DOHH2 (cell line): Measurements from ENCODE around the gene GPX1.

Experiments
- EZH2phosphoT487 ChIP-seq: fragments of 200-600 bp; sonication (generic); IDR thresholded peaks from 2 replicates; pipeline ENCODE4 v1.6.1; 2017; ENCODE audit warnings: borderline replicate concordance, mild to moderate bottlenecking, antibody characterized with exemption, low read length, moderate library complexity, mixed read lengths
- TF ChIP-seq, protein P1 (sequence below): fragments of 200-600 bp; sonication (generic); IDR thresholded peaks from one replicate; pipeline ENCODE4 v1.5.1; 2014; ENCODE audit warnings: antibody characterized with exemption, mild to moderate bottlenecking, low read depth, low read length; ENCODE audit not compliant: poor library complexity, severe bottlenecking

DNA sequence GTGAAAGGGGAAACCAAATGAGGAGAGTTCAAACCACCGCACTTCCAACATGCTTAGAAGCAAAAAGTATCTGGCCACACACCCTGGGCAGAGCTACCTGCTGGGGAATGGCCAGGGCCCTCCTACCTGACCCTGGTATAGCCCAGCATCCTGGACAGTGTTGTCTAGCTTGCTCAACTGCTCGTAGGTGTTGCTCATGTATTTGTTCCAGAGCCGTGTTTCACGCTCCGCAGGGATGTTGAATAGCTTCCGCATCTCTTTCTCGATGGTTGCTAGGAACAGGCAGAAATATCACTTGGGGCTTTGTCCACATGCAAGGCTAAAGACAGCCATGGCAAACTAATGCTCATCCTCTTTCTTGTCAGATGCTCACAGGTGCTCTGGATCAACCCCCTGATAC, 33.4 kb downstream of the GPX1 start:
- TF ChIP-seq, protein P1, sequence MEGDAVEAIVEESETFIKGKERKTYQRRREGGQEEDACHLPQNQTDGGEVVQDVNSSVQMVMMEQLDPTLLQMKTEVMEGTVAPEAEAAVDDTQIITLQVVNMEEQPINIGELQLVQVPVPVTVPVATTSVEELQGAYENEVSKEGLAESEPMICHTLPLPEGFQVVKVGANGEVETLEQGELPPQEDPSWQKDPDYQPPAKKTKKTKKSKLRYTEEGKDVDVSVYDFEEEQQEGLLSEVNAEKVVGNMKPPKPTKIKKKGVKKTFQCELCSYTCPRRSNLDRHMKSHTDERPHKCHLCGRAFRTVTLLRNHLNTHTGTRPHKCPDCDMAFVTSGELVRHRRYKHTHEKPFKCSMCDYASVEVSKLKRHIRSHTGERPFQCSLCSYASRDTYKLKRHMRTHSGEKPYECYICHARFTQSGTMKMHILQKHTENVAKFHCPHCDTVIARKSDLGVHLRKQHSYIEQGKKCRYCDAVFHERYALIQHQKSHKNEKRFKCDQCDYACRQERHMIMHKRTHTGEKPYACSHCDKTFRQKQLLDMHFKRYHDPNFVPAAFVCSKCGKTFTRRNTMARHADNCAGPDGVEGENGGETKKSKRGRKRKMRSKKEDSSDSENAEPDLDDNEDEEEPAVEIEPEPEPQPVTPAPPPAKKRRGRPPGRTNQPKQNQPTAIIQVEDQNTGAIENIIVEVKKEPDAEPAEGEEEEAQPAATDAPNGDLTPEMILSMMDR: no peak
- no peak for TF ChIP-seq EZH2phosphoT487
